HEK293 (cell line): ENCODE measurements around the gene TTYH1.

Experiments
- CTCF ChIA-PET: fragments of 350-600 bp; formaldehyde crosslinking; extraction: SDS; loops from one replicate; lab custom pipeline; 2021; ENCODE audit warnings: antibody characterized with exemption; lab: Yijun Ruan, JAX
- POLR2A ChIA-PET: fragments of 300-600 bp; formaldehyde crosslinking; extraction: SDS; loops from one replicate; lab custom pipeline; 2020; ENCODE audit warnings: antibody characterized with exemption, inconsistent platforms; lab: Yijun Ruan, JAX
- H3K27ac ChIP-seq: fragments of 200-500 bp; sonication (Bioruptor generic); 2 replicates; pipeline ENCODE4 v1.5.1; 2014; ENCODE audit warnings: low read depth, low read length, control low read depth, inconsistent platforms; ENCODE audit errors: extremely low read depth
- H3K36me3 ChIP-seq, 2 experiments: fragments of 200-500 bp in 1 of 2; sonication (Bioruptor generic) in 1 of 2; 1 replicate in 1 of 2; 2 replicates in 1 of 2; pipeline ENCODE4 v1.5.1; 2014 to 2017; ENCODE audit warnings: inconsistent platforms in 2 of 2, low read length in 2 of 2; ENCODE audit not compliant: control insufficient read depth in 2 of 2, insufficient read depth in 1 of 2
- H3K4me1 ChIP-seq: fragments of 200-500 bp; sonication (Bioruptor generic); 2 replicates; pipeline ENCODE4 v1.5.1; 2014; ENCODE audit warnings: mild to moderate bottlenecking, low read length, inconsistent platforms; ENCODE audit not compliant: control insufficient read depth, insufficient read depth
- H3K4me3 ChIP-seq: 2 replicates; pipeline ENCODE4 v1.5.1; 2011; ENCODE audit warnings: low read depth, mild to moderate bottlenecking, control low read depth, low read length, moderate library complexity
- H3K9me3 ChIP-seq: fragments of 200-500 bp; sonication (Bioruptor generic); 2 replicates; pipeline ENCODE4 v1.5.1; 2014; ENCODE audit warnings: low read depth, low read length, inconsistent platforms; ENCODE audit not compliant: control insufficient read depth, insufficient read depth
- BCL11A ChIP-seq: fragments of 450-650 bp; formaldehyde crosslinking; IDR thresholded peaks from 2 replicates; pipeline ENCODE4 v1.5.1; 2016; ENCODE audit warnings: low read depth, missing biosample characterization, missing genetic modification characterization
- FEZF1 ChIP-seq: fragments of 450-650 bp; formaldehyde crosslinking; IDR thresholded peaks from 2 replicates; pipeline ENCODE4 v1.5.1; 2016; ENCODE audit warnings: missing biosample characterization, missing genetic modification characterization
- GFI1B ChIP-seq: fragments of 450-650 bp; formaldehyde crosslinking; IDR thresholded peaks from 2 replicates; pipeline ENCODE4 v1.5.1; 2016; ENCODE audit warnings: missing biosample characterization, missing genetic modification characterization
- GLI2 ChIP-seq: fragments of 450-650 bp; formaldehyde crosslinking; IDR thresholded peaks from 2 replicates; pipeline ENCODE4; 2017; ENCODE audit warnings: missing biosample characterization, missing genetic modification characterization, low read depth, borderline replicate concordance
- SCRT1 ChIP-seq: fragments of 450-650 bp; formaldehyde crosslinking; IDR thresholded peaks from 2 replicates; pipeline ENCODE4 v1.5.1; 2016; ENCODE audit warnings: missing biosample characterization, missing genetic modification characterization, borderline replicate concordance
- YY1 ChIP-seq: fragments of 450-650 bp; formaldehyde crosslinking; IDR thresholded peaks from 2 replicates; pipeline ENCODE4 v1.5.1; 2018; ENCODE audit warnings: missing biosample characterization, missing genetic modification characterization
- ZBTB17 ChIP-seq: fragments of 450-650 bp; formaldehyde crosslinking; IDR thresholded peaks from 2 replicates; pipeline ENCODE4 v1.5.1; 2016; ENCODE audit warnings: missing biosample characterization, missing genetic modification characterization
- ZBTB20 ChIP-seq: fragments of 450-650 bp; formaldehyde crosslinking; IDR thresholded peaks from 2 replicates; pipeline ENCODE4 v1.5.1; 2016; ENCODE audit warnings: missing biosample characterization, missing genetic modification characterization
- ZNF175 ChIP-seq: fragments of 450-650 bp; formaldehyde crosslinking; IDR thresholded peaks from 2 replicates; pipeline ENCODE4 v1.5.1; 2016; ENCODE audit warnings: missing biosample characterization, missing genetic modification characterization
- ZNF24 ChIP-seq: fragments of 450-650 bp; formaldehyde crosslinking; IDR thresholded peaks from 2 replicates; pipeline ENCODE4 v1.5.1; 2016; ENCODE audit warnings: missing biosample characterization, missing genetic modification characterization
- ZNF266 ChIP-seq: fragments of 450-650 bp; formaldehyde crosslinking; IDR thresholded peaks from 2 replicates; pipeline ENCODE4 v1.5.1; 2016; ENCODE audit warnings: missing biosample characterization, missing genetic modification characterization, low read depth
- ZNF350 ChIP-seq: fragments of 450-650 bp; formaldehyde crosslinking; IDR thresholded peaks from 2 replicates; pipeline ENCODE4 v1.5.0; 2017; ENCODE audit warnings: missing biosample characterization, mild to moderate bottlenecking, missing genetic modification characterization
- ZNF37A ChIP-seq: fragments of 450-650 bp; IDR thresholded peaks from 2 replicates; pipeline ENCODE4 v1.5.1; 2018; ENCODE audit warnings: missing biosample characterization, missing genetic modification characterization
- ZNF624 ChIP-seq: fragments of 450-650 bp; formaldehyde crosslinking; IDR thresholded peaks from 2 replicates; pipeline ENCODE4 v1.5.1; 2017; ENCODE audit warnings: missing biosample characterization, missing genetic modification characterization
- ZNF660 ChIP-seq: fragments of 450-650 bp; IDR thresholded peaks from 2 replicates; pipeline ENCODE4 v1.5.1; 2018; ENCODE audit warnings: missing biosample characterization, mild to moderate bottlenecking, missing genetic modification characterization
- ZNF776 ChIP-seq: fragments of 450-650 bp; formaldehyde crosslinking; IDR thresholded peaks from 2 replicates; pipeline ENCODE4 v1.5.0; 2017; ENCODE audit warnings: missing biosample characterization, missing genetic modification characterization, borderline replicate concordance
- ZXDB ChIP-seq: fragments of 450-650 bp; formaldehyde crosslinking; IDR thresholded peaks from 2 replicates; pipeline ENCODE4 v1.5.1; 2016; ENCODE audit warnings: missing biosample characterization, missing genetic modification characterization
- TF ChIP-seq, protein P1 (sequence below): fragments of 450-650 bp; formaldehyde crosslinking; IDR thresholded peaks from 2 replicates; pipeline ENCODE4 v1.5.1; 2016; ENCODE audit warnings: missing biosample characterization, missing genetic modification characterization
- TF ChIP-seq, protein P2 (sequence below): fragments of 450-650 bp; formaldehyde crosslinking; IDR thresholded peaks from 2 replicates; pipeline ENCODE4 v1.5.1; 2016; ENCODE audit warnings: missing biosample characterization, missing genetic modification characterization, borderline replicate concordance
- TF ChIP-seq, protein P3 (sequence below): fragments of 450-650 bp; formaldehyde crosslinking; IDR thresholded peaks from 2 replicates; pipeline ENCODE4 v1.5.0; 2017; ENCODE audit warnings: missing biosample characterization, missing genetic modification characterization, borderline replicate concordance

TTYH1 gene

DNA sequence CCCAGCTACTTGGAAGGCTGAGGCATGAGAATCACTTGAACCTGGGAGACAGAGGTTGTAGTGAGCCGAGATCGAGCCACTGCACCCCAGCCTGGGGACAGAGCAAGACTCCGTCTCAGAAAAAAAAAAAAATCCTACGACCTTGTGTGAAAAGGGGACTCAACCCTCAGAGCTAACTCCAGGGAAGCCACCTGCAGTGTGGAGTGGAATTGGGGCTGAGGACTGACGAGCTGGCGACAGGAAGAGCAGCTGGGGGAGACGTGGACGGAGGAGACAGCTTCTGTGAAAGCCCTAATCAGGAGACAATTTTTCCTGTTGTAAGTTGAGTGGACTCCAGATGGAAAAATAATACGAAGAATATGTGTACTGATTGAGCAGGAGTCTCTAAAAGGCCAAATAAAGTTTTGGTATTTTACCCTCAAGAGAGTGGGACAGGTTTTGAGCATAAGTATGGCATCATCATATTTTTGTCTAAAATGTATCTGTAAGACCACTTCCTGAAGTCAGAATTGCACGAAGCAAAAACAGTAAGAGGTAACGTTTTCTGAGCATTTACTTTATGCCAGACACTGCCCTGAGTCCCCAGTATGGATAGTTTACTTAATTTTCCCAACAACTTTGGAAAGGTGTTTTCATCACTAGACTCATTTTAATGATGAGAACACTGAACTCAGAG, 38.5 kb upstream of the TTYH1 start:
- no peaks in the 10 kb centered on the region for H3K9me3 ChIP-seq
- H3K4me1 ChIP-seq: no peaks in the 10 kb centered on the region
- no peak for TF ChIP-seq GLI2 (tag by site-specific recombination)
- no peak for TF ChIP-seq ZNF660
- no peak for TF ChIP-seq ZNF24 (tag by site-specific recombination)
- no peak for TF ChIP-seq ZNF350 (tag by site-specific recombination)
- TF ChIP-seq, protein P1, sequence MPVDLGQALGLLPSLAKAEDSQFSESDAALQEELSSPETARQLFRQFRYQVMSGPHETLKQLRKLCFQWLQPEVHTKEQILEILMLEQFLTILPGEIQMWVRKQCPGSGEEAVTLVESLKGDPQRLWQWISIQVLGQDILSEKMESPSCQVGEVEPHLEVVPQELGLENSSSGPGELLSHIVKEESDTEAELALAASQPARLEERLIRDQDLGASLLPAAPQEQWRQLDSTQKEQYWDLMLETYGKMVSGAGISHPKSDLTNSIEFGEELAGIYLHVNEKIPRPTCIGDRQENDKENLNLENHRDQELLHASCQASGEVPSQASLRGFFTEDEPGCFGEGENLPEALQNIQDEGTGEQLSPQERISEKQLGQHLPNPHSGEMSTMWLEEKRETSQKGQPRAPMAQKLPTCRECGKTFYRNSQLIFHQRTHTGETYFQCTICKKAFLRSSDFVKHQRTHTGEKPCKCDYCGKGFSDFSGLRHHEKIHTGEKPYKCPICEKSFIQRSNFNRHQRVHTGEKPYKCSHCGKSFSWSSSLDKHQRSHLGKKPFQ (tag by site-specific recombination): no peak
- TF ChIP-seq BCL11A (tag by site-specific recombination): no peak
- no peak for TF ChIP-seq ZXDB
- no peak for TF ChIP-seq ZNF175 (tag by site-specific recombination)
- TF ChIP-seq ZNF776: no peak
- no peak for TF ChIP-seq ZNF624
- no peak for TF ChIP-seq ZBTB20 (tag by site-specific recombination)
- no peak for TF ChIP-seq SCRT1
- no peak for TF ChIP-seq GFI1B
- no peak for TF ChIP-seq ZNF266
- no peak for TF ChIP-seq YY1 (tag by site-specific recombination)
- no peak for TF ChIP-seq ZNF37A (tag by site-specific recombination)
- ChIA-PET POLR2A (no interaction called here), CTCF (interaction anchor here (0.9 to 2.7 kb wide), 2 partner anchors 12 to 15 kb away, joined by 3 to 10 read pairs; no protein-coding TSS in a partner anchor)
- H3K27ac ChIP-seq: no peak overlapping the region
- no peaks in the 10 kb centered on the region for H3K36me3 ChIP-seq
- no peak overlapping the region for H3K4me3 ChIP-seq

GRCh38 chr19:54379187-54379678, 36.0 kb upstream of the TTYH1 start:
- TF ChIP-seq ZBTB17 (tag by site-specific recombination): peak; percentile 72
- TF ChIP-seq, protein P2, sequence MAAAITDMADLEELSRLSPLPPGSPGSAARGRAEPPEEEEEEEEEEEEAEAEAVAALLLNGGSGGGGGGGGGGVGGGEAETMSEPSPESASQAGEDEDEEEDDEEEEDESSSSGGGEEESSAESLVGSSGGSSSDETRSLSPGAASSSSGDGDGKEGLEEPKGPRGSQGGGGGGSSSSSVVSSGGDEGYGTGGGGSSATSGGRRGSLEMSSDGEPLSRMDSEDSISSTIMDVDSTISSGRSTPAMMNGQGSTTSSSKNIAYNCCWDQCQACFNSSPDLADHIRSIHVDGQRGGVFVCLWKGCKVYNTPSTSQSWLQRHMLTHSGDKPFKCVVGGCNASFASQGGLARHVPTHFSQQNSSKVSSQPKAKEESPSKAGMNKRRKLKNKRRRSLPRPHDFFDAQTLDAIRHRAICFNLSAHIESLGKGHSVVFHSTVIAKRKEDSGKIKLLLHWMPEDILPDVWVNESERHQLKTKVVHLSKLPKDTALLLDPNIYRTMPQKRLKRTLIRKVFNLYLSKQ: no peak
- no peak for TF ChIP-seq ZNF624
- TF ChIP-seq, protein P3, sequence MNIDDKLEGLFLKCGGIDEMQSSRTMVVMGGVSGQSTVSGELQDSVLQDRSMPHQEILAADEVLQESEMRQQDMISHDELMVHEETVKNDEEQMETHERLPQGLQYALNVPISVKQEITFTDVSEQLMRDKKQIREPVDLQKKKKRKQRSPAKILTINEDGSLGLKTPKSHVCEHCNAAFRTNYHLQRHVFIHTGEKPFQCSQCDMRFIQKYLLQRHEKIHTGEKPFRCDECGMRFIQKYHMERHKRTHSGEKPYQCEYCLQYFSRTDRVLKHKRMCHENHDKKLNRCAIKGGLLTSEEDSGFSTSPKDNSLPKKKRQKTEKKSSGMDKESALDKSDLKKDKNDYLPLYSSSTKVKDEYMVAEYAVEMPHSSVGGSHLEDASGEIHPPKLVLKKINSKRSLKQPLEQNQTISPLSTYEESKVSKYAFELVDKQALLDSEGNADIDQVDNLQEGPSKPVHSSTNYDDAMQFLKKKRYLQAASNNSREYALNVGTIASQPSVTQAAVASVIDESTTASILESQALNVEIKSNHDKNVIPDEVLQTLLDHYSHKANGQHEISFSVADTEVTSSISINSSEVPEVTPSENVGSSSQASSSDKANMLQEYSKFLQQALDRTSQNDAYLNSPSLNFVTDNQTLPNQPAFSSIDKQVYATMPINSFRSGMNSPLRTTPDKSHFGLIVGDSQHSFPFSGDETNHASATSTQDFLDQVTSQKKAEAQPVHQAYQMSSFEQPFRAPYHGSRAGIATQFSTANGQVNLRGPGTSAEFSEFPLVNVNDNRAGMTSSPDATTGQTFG (tag by site-specific recombination): no peak
- no peak for TF ChIP-seq FEZF1 (tag by site-specific recombination)
- no peaks in the 10 kb centered on the region for H3K36me3 ChIP-seq
- H3K27ac ChIP-seq: no peak overlapping the region
- H3K9me3 ChIP-seq: no peaks in the 10 kb centered on the region
- no peak overlapping the region for H3K4me3 ChIP-seq
- POLR2A ChIA-PET: interaction anchor here (0.6 kb wide), 1 partner anchor 80 kb away, joined by 3 read pairs; no protein-coding TSS in a partner anchor
- CTCF ChIA-PET: interaction anchor here (2.2 kb wide), 1 partner anchor 12 kb away, joined by 19 read pairs; no protein-coding TSS in a partner anchor
- H3K4me1 ChIP-seq: no peaks in the 10 kb centered on the region
